ENCODE results near the gene ZFAND5. TPM values are rescaled to one million over a fixed set of nuclear protein-coding genes. Genes with fewer than 3 reads are reported as not detected.

The ZFAND5 gene
- total RNA-seq, 3 donors from 2014 or later, result 268 to 516 (median 423) TPM

GRCh38 chr9:72402744-72403143 lies 37.7 kb upstream of the ZFAND5 start:
- intact Hi-C loops (cut with DNase I; ENCODE audit: low total_unique reads), result loop anchor here (5.0 kb wide), 1 partner anchor 80 kb away; no protein-coding TSS in a partner anchor
- Histone ChIP-seq H3K36me3 (no peaks in the 10 kb centered on the region), H3K9me3 (no peaks in the 10 kb centered on the region), H3K4me1 (no peaks in the 10 kb centered on the region), H3K4me3 (no peak overlapping the region), H3K27me3 (no peaks in the 10 kb centered on the region), H3K27ac (no peak overlapping the region)
- no peak for DNase-seq (ENCODE audit: low spot score in 2 of 2)
- TF ChIP-seq POLR2AphosphoS5 (IDR thresholded peaks at IDR 0.05), result no peak
- TF ChIP-seq CTCF (IDR thresholded peaks at IDR 0.05), result no peak
- no peak for TF ChIP-seq POLR2A (IDR thresholded peaks at IDR 0.05)

- H3K36me3 ChIP-seq, result no peaks in the 10 kb centered on the region
- H3K9me3 ChIP-seq, result no peaks in the 10 kb centered on the region
- no peak overlapping the region for H3K4me3 ChIP-seq
- no peak for DNase-seq (ENCODE audit: low spot score in 2 of 2)
- intact Hi-C loops (cut with DNase I; ENCODE audit: low total_unique reads), result loop anchor here (5.0 kb wide), 1 partner anchor 79 kb away; no protein-coding TSS in a partner anchor
- no peak overlapping the region for H3K27ac ChIP-seq
- no peak for TF ChIP-seq CTCF (IDR thresholded peaks at IDR 0.05)
- TF ChIP-seq POLR2A (IDR thresholded peaks at IDR 0.05), result no peak
- no peak for TF ChIP-seq POLR2AphosphoS5 (IDR thresholded peaks at IDR 0.05)
- H3K4me1 ChIP-seq, result no peaks in the 10 kb centered on the region
- H3K27me3 ChIP-seq, result no peaks in the 10 kb centered on the region
These were observed 36.4 kb upstream of the ZFAND5 start for GRCh38 chr9:72401396-72401795.

- Histone ChIP-seq H3K9me3 (no peaks in the 10 kb centered on the region), H3K27ac (no peak overlapping the region), H3K36me3 (no peaks in the 10 kb centered on the region), H3K4me1 (no peaks in the 10 kb centered on the region), H3K4me3 (no peak overlapping the region), H3K27me3 (no peaks in the 10 kb centered on the region)
- TF ChIP-seq POLR2AphosphoS5 (IDR thresholded peaks at IDR 0.05) (no peak), POLR2A (IDR thresholded peaks at IDR 0.05) (no peak), CTCF (IDR thresholded peaks at IDR 0.05) (no peak)
- DNase-seq (ENCODE audit: low spot score in 2 of 2), result no peak
- intact Hi-C loops (cut with DNase I; ENCODE audit: low total_unique reads), result loop anchor here (5.0 kb wide), 1 partner anchor 79 kb away; no protein-coding TSS in a partner anchor
These were observed 35.9 kb upstream of the ZFAND5 start for GRCh38 chr9:72400866-72401265.

GRCh38 chr9:72399391-72399790 lies 34.4 kb upstream of the ZFAND5 start:
- DNase-seq (ENCODE audit: low spot score in 2 of 2), result no peak
- Histone ChIP-seq H3K4me3 (no peak overlapping the region), H3K27me3 (no peaks in the 10 kb centered on the region), H3K4me1 (no peaks in the 10 kb centered on the region), H3K36me3 (no peaks in the 10 kb centered on the region), H3K9me3 (no peaks in the 10 kb centered on the region), H3K27ac (no peak overlapping the region)
- intact Hi-C loops (cut with DNase I; ENCODE audit: low total_unique reads), result no loop called here
- TF ChIP-seq CTCF (IDR thresholded peaks at IDR 0.05) (no peak), POLR2AphosphoS5 (IDR thresholded peaks at IDR 0.05) (no peak), POLR2A (IDR thresholded peaks at IDR 0.05) (no peak)

GRCh38 chr9:72396247-72397091 lies 31.5 kb upstream of the ZFAND5 start:
- DNase-seq (ENCODE audit: low spot score in 2 of 2), result no peak
- Histone ChIP-seq H3K27ac (peak overlapping the region in 1 of 2 donors; percentile 9), H3K9me3 (no peaks in the 10 kb centered on the region)

More at GRCh38 chr9:72396247-72397091, 31.5 kb upstream of the ZFAND5 start:
- TF ChIP-seq POLR2AphosphoS5 (IDR thresholded peaks at IDR 0.05), result no peak
- no peak for TF ChIP-seq CTCF (IDR thresholded peaks at IDR 0.05)
- TF ChIP-seq POLR2A (IDR thresholded peaks at IDR 0.05), result no peak
- H3K27me3 ChIP-seq, result no peaks in the 10 kb centered on the region
- intact Hi-C loops (cut with DNase I; ENCODE audit: low total_unique reads), result no loop called here
- H3K36me3 ChIP-seq, result no peaks in the 10 kb centered on the region
- no peak overlapping the region for H3K4me3 ChIP-seq
- H3K4me1 ChIP-seq, result no peaks in the 10 kb centered on the region
